Right ventricle myocardium inferior (tissue), 1 donor: Measurements from ENCODE around the gene FCN1. TPM values are rescaled to one million over a fixed set of nuclear protein-coding genes. Genes with fewer than 3 reads are reported as not detected.

Experiments used
- ATAC-seq: fragments of 200-7000 bp; cut with Tn5 transposase; one replicate; pipeline ENCODE4 v1.9.1; 2020; ENCODE audit warnings: mild to moderate bottlenecking, moderate library complexity
- DNase-seq: peaks from one replicate; pipeline ENCODE4 v3.0.0; 2021; ENCODE audit errors: missing footprints
- intact Hi-C: fragments of 100-400 bp; cut with DNase I; formaldehyde crosslinking; loops from one replicate; pipeline ENCODE4 v1.11.0; 2022
- total RNA-seq: library from RNA; stranded (reverse); fragmentation: NEBNext Ultra II Directional; extraction: Animal tissue kit (Norgen Biotek cat#: 25700); gene quantifications from one replicate; pipeline ENCODE4 v1.2.1, GENCODE V29; 2021
- donor health status: DM: no; HTN: yes; CAD: no; lungs with severe emphysema.

FCN1 gene
- total RNA-seq, 1 donor from 2014 or later: 5.7 TPM

DNA sequence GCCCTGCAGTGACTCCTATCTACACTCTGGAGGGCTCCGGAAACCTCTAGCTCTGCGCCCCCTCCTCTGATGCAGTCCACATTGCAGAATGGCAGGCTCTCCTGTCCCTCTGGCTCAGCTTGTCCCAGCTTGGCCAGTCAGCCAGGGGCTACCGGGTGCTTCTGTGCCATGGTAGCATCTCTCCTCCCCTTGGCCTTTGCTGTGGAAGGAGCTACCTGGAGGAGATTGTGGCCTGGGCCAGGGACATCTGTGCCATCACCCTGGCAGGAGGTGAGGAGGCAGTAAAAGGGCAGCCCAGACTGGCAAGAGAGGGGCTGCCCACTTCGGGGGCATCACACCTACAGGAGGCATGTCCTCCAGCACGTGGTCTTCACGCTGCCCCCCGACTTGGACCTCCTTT, 38.1 kb upstream of the FCN1 start:
- intact Hi-C loops: no loop called here
- DNase-seq: no peak
- no peak for ATAC-seq

DNA sequence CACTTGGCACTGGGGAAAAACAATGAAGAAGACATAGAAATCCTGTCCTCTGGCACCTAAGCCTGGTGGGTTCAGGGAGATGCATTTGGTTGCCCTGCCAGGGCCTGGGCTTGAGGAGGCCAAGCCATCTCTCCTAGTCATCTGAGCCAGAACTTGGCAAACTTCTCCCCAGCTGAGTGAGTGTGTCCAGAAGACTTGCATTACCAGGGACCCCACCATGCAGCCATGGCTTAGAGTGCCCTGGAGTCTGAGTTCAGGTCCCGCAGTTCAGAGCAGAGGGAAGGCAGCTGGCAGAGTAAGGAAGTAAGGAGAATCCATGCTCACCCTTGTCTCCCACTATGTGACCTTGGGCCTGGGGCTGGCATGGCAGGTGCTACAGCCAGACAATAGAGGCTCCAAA, 37.4 kb upstream of the FCN1 start:
- DNase-seq (no peak), ATAC-seq (no peak)
- intact Hi-C loops: no loop called here

DNA sequence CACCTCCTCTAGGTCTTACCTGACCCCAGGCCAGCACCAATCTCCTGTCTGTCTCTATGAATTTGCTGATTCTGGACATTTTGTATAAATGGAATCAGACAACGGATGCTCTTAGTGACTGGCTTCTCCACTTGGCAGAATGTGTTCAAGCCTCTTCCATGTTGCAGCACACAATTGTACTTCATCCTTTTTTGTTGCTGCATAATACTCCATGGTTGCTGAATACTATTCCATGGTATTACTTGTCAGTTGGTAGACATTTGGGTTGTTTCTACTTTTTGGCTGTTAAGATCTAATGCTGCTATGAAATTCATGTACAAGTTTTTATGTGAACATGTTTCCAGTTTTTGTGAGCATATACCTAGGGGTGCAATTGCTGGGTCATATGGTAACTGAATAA, 34.3 kb upstream of the FCN1 start:
- ATAC-seq: no peak

DNA sequence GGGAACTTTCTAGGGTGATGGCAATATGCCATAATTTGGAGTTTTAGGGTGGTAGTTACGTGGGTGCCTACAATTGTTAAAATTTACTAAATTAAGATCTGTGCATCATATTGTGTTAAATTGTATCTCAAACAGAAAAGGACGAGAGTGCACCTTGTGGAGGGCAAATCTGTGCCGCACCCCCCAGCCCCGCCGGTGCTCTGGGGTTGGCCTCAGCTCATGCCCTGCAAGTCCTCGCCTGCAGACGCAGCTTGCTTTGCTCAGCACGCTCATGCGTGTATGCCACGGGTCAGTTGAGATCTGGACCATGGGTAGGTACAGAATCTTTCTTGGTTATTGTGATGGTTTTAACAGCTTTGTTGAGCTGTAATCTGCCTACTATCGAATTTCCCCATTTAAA, 33.7 kb upstream of the FCN1 start:
- DNase-seq (peak; percentile 25), ATAC-seq (no peak)
- intact Hi-C loops: no loop called here

More for the DNA sequence above, 34.3 kb upstream of the FCN1 start:
- intact Hi-C loops: no loop called here
- no peak for DNase-seq

DNA sequence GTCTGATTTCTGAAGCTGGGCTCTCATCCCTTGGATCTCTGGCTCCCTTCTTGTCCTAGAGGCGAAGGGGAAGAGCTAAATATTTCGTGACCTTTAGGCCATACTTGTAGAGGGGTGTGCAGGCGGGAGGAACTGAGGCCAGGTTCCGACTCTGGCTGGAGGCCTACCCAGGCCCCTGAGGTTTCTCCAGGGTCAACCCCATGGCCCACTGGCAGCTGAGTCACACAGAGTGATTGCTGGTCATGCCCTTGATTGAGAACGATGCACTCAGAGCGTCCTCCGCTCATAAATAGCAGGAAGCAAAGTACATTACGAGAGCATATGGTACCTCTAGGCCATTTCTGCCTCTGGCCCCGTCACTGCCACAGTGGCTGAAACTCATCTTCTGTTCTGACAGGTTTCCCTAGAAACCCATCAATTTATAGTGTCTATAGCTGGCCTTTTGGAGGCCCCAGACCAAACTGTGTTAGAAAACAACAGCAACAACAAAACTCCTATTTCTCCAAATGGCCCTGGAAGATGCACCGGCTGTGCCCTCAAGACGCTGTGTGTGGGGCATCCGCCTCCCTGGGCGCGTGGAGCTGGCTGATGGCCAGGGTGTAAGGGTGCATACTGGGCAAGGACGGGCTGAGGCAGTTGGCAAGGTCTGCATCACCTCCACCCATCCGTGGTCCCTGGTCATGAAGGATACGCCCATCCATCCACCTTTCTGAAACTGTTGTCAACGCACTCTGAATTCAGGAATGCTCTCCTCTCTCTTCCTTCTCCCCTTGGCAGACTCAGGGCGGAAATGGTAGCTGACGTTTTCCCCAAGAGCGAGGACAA, 32.9 kb upstream of the FCN1 start:
- ATAC-seq (no peak), DNase-seq (peak; percentile 35)
- intact Hi-C loops: no loop called here

DNA sequence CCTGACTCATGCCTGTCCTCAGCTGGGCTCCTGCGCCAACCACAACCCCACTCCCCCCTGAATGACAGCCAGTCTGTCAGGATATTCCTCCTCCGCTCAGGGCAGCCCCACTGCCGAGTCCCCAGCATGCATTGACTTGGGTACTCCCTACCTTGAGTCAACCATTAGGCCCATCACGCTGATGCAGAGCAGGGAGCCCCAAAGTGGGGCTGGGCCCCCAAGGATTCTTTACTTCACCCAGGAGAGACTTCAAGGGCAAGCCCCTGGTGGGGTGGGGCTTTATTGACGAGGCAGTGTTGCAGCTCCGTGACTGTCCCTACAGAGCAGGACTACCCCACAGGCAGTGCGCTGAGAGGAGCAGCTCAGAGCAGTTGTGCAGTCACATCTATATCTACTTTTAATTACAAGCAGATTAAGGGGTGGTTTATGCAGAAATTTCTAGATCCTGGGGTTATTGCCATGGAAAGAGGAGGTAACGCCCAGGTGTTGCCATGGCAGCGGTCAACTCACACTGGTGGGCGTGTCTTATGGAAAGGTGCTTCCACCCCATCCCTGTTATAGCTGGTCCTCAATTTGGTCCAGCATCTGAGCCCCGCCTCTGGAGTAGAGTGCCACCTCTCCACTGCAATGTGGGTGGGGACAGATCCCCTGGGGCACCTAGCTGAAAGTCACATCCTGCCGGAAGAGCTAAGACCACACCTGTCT, 32.1 kb upstream of the FCN1 start:
- intact Hi-C loops: no loop called here
- DNase-seq: peak; percentile 23
- no peak for ATAC-seq

DNA sequence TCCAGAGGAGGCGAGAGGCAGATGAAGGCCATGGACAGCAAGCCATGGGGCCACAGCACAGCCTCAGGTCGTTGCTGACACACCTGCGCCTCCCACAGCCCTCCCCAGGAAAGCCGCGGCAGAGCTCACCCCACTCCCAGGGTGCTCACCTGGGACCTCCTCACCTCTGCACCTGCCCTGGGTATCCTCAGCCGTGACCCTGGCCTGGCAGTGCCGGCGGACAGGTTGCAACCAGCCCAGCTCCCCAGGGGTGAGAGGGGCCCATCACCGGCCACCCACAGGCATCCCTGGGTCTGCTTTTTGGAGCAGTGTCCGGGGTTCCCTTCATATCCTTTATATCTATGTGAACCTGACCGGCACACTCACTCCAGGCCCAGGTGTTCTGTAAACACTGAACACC, 30.4 kb upstream of the FCN1 start:
- ATAC-seq (no peak), DNase-seq (peak; percentile 45)

DNA sequence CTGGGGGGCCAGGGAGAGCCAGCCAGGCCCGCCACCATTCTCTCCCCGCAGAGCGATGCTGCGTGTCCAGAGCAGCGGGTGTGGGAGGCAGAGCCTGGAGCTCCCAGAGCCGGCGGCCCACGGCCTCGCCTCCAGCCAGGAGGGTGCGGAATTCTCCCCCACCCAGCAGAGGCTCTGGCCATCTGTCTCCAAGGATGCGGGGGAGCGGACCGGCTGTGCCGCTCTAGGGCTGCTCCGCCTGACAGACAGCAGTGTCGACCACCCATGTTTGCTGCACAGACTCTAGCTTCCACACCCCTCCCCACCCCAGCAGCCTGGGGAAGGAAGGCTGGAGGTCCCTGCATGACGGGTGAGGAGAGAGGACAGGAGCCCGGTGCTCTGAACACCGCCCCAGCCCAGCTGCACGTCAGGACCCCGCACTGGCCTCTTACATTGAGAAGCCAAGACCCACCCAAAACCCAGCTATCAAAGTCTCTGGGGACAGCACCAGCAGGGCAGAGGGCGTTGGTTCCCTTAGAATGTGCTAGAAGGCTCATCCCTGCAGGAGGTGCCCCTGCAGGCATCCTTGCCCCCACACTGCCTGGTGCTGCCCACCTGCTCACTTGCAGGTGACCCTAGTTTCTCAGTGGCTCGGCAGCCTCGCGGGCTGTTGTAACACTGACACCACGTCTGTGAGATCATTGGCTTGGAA, 29.7 kb upstream of the FCN1 start:
- intact Hi-C loops: no loop called here
- ATAC-seq (no peak), DNase-seq (peak; percentile 45)

More for the DNA sequence above, 30.4 kb upstream of the FCN1 start:
- intact Hi-C loops: no loop called here

DNA sequence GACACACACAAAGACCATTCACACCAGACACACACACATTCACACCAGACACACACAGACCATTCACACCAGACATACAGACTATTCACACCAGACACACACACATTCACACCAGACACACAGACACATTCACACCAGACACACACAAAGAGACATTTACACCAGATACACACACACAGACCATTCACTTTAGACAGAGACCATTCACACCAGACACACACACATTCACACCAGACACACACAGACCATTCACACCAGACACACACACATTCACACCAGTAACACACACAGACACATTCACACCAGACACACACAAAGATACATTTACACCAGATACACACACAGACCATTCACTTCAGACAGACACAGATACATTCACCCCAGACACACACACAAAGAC, 29.0 kb upstream of the FCN1 start:
- intact Hi-C loops: no loop called here
- ATAC-seq (no peak), DNase-seq (no peak)

DNA sequence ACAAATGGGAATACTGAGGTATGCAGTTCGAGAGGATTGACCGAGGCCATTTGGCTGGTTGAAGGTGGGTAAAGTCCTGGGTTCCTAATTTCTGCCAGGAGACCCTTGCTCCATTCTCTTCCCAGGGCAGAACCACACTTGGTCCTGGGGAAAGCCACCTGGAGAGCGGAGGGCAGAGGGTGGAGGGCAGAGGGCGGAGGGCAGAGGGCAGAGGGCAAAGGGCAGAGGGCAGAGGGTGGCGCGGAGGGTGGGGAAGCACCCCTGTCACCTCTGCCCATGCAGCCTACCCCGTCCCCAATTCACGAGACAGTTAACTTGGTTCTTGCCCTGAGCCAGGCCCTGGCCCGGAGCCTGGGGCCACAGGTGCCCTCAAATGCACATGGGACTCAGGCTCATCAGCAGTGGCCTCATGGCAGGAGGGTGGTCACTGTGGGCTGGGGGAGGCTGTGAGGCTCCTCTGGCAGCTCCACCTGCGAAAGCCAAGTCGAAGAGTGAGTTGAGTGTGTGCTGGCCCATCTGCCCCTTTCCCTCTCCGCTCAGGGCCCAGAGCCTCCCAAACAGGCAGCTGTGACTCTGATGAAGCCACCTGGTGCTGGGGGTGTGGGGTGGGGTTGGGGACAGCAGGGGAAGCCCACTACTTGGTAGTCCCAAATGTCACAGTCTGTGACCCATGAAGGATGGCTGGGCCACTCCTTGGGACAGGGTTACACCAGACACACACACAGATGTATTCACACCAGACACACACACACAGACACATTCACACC, 28.0 kb upstream of the FCN1 start:
- intact Hi-C loops: no loop called here
- DNase-seq (peak; percentile 8), ATAC-seq (no peak)

DNA sequence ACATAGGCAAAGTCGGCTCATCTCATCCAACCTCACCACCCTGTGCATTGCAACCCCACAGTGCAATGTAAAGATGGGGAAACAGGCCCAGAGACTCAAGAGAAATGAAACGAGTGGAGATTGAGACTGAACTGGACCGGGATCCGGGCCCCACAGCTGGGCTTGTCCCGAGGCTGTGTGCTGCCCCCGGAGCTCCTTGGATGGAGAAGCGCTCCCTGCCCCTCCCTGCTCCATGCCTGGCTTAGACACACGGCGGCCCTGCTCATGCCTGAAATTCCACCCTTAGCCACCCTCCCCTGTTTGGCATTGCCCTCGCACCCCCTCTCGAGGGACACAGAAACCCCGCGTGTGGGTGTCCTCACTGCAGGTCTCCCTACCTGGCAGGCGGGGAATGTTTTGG, 27.2 kb upstream of the FCN1 start:
- no peak for ATAC-seq
- peak; percentile 59 for DNase-seq
- intact Hi-C loops: loop anchor here (1.0 kb wide), 1 partner anchor 49 kb away; no protein-coding TSS in a partner anchor

DNA sequence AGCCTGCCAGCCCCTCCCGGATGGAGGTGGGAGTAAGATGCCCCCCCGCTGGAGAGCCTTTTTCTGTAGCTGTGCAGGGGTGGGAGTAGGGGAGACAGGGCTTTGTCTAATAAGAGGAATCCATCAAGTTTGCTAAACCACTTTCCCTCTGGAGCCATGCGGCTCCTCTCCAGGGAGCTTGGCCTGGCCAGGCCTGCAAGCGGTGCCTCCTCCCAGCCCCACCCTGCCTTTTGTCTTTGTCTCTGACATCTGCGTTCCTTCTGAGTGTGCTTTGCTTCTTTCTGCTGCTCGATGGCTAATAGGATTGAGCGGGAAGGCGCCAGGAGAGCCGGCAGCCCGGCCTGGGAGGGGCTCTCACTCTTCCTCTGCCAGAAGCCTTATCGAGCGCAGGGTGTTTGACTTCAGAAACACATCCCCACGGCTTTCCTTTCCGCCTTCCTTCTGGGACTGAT, 26.7 kb upstream of the FCN1 start:
- DNase-seq (peak; percentile 63), ATAC-seq (peak; percentile 48)
- intact Hi-C loops: loop anchor here (1.0 kb wide), 1 partner anchor 48 kb away; no protein-coding TSS in a partner anchor

DNA sequence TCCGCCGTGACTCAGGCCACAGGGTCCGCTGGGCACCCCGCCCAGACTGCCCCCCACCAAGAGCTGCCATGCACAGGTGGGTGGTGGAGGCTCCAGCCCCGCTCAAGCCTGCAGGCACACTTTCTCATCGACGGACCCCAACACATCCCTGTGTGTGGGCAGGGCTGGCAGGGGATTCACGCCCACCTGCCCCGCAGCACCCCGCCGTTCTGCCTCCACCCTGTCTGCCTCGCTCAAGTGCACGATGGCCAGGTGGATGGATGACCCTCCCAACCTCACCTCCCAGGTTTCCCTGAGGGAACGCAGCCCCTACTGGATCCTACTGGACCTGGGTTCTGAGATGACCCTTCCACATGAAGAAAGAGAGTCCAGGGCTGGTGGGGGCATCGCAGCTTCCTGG, 26.1 kb upstream of the FCN1 start:
- intact Hi-C loops: loop anchor here (1.0 kb wide), 1 partner anchor 48 kb away; no protein-coding TSS in a partner anchor
- no peak for ATAC-seq
- DNase-seq: peak; percentile 27

DNA sequence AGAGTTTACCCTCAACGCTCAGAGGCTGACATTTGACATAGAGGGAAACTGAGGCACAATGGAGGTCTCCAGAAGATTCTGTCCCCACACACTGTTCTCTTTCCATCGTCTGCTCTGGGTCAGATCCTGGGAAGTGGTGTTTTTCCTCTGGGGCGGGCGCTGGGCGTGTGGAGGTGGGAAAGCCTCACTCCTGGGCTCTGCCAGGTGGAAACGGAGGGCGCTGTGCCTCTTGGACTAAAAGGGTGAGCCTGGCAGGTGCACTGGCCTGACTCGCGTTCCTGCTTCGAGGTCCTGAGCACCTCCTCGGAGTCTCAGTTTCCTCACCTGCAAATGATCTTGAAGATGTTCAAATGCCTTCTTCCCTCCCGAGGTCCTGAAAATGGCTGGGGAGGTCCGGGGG, 25.7 kb upstream of the FCN1 start:
- ATAC-seq: no peak
- peak; percentile 18 for DNase-seq
- intact Hi-C loops: no loop called here

DNA sequence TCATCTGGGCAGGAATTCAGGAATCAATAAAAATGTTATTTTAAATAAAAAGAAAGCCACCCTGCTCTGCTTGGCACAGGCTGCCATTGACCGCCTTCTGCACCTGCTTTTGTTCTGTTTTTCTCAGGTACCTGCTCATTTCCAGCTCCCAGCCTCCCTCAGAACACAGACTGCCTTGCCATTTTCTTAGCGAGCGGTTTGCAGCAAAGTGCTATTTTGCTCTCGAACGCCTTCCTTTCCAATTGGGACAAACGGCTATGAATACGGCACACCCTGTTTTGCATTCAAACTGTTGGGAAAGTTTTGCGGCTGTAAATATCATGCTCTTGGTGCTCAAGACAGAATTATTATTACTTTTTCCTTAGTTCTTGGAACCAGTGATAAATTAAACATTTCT, 25.1 kb upstream of the FCN1 start:
- DNase-seq (no peak), ATAC-seq (no peak)
- intact Hi-C loops: no loop called here

DNA sequence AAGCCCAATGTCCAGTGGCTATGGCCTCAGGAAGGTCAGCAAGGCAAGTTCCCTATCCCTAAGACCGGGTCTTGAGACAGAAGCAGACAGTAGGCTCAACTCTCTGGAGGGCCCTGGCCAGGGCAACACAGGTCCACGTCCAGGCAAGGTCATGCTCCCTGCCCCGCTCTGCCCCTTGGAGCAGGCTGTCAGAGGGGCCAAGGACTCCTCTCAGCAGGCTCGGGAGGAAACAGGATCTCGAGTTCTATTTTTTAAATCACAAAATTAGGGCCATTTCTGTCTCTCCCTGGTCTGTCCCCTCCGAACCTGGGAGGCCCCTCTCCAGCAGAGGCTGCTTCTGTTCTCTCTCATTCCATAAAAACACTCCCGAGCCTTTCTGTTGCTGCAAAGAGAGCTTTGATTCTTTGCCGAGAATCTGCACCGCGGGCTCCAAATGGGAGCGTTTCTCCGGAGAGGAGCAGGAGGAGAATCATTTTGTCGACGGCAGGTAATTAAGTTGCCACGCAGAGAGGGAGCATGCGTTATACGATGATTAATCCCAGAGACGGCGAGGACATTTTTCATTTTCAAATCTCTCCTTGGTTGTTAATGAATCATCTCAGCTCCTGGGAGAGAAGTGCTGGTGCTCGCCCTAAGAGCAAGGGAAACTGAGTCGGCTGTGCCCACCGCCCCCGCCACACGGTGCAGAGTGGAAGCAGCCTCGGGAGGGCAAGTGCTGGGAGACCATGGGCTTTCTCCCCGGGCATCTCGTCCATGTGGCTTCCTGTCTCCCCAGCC, 24.5 kb upstream of the FCN1 start:
- ATAC-seq (no peak), DNase-seq (peak; percentile 53)
- intact Hi-C loops: no loop called here

DNA sequence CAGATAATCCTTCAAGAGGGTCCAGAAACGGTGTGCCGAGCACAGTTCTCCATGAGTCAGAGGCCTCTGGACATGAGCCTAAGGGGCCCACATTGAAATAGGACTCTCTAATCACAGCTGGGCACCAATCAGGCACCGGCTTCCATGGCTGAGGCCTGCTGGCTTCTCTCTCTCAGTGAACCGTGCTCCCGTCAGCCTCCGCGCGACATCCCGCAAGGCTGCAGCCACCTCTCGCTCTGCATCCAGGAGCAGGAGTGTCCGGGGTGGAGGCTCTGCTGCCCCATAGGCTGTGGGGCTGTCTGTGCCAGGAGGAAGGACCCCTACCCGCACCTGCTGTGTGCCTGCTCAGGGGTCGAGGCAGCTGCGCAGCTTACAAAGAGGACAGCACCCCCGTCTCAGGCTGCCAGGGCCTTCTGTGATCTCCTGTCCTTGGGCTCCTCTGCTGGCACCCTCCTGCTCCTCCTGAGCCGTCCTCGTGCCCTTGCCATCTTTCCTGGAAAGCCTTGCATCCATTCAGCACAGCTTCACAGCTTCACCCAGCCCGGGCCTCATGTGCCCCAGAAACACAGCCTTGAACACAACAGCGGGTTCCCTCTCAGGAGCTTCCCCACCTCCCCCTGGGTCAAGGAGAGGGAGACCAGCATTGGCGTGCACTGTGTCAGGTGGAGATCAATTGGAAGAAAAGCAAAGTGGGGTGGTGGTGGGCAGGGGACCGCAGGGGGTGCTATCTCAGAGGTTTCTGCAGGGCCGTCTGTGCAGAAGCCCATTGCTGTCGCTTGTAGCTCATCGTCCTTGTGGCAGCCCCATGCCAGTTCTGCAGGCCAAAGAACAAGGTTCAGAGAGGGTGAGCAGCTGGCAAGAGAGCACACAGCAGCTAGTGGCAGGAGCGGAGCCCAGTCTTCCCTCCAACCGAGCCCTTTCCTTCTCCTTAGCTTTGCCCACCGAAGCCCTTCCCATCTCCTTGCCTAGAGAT, 22.8 kb upstream of the FCN1 start:
- intact Hi-C loops: no loop called here
- DNase-seq: peak; percentile 55
- no peak for ATAC-seq
